Measurements from ENCODE around the gene FAHD1.
"Not testable (repeated sequence)": the region's sequence is repeated elsewhere in the genome, so short reads cannot be mapped to it uniquely, and the experiment has no call there.

The FAHD1 gene

DNA sequence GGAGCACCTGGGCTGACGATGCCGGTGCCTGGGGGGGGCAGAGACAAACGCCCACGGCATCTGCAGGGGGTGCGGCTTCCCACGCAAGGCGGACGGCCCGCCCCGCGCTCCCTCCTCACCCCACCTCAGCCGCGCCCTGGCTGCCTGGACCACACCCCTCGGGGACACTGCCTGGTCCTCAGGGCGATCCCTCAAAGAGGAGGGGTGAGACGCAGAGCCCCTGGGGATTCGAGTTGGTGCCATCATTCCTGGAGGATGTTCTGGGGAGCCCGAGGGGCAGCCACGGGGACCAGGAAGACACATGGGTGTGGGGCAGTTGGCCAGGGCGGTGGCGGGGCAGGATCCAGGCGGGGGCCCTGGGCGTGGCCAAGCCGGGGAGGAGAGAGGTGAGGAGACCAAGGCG, 37.4 kb upstream of the FAHD1 start:
- no peak for DNase-seq (ENCODE audit: low read depth)

DNA sequence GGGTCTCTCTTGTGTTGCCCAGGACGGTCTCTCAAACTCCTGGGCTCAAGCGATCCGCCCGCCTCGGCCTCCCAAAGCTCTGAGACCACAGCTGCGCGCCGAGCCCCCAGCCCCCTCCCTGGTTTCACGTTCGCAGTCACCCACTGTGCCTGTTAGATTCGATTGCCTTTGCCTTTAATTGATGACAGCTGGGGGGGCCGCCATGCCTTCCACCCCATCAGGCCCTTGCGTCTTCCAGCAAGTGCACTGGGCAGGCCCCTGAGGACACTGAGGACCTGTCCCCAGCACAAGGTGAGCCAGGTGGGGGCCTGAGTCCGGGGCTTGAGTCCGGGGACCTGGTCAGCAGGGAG, 36.8 kb upstream of the FAHD1 start:
- no peak for DNase-seq (ENCODE audit: low read depth)

DNA sequence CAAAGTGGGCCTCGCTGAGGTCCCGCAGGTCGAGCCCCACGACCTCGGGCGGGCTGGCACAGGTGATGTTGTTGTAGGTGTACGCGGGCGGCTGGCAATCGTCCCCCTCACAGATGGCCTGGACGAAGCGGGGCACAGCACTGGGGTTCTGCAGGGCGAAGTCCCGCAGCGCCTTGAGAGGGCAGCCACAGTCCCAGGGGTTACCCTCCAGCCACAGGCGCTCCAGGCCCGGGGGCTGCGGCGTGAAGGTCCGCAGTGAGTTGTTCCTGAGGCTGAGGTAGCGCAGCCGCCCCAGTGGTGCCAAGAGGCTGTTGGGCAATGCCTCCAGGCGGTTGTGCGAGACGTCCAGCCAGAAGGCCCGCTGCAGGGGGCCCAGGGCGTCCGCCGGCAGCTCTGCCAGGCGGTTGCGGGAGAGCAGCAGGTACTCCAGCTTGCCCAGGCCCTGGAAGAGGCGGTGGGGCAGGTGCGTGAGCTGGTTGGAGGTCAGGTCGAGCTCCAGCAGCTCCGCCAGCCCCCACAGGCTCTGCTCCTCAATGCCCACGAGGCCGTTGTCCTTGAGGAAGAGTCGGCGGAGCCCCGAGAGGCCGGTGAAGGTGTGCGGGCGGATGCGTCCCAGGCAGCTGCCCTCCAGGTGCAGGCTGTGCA, 36.3 kb upstream of the FAHD1 start:
- DNase-seq (ENCODE audit: low read depth) = no peak

DNA sequence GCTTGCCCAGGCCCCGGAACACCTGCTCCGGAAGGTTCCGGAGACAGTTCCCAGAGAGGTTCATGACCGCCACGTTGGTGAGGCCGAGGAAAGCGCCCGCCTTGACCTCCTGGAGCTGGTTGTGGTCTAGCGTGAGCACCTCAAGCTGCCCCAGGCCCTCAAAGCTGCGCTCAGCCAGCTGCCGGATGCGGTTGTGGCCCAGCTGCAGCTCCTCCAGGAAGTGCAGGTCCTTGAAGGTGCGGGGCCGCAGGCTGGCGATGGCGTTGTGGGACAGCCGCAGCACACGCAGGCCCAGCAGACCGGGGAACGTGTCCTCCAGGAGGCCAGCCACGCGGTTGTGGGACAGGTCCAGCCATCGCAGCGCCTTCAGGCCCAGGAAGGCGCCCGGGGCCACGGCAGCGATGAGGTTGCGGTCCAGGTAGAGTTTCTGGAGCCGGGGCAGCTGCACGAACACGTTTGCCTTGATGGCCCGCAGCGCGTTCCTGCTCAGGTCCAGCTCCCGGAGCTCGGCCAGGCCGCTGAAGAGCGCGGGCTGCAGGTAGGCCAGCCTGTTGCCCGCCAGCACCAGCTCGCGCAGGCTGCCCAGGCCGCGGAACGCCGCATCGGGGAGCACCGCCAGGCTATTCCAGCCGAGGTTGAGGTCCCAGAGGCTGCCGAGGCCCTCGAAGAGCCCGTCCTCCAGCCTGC, 35.6 kb upstream of the FAHD1 start:
- no peak for DNase-seq (ENCODE audit: low read depth)

DNA sequence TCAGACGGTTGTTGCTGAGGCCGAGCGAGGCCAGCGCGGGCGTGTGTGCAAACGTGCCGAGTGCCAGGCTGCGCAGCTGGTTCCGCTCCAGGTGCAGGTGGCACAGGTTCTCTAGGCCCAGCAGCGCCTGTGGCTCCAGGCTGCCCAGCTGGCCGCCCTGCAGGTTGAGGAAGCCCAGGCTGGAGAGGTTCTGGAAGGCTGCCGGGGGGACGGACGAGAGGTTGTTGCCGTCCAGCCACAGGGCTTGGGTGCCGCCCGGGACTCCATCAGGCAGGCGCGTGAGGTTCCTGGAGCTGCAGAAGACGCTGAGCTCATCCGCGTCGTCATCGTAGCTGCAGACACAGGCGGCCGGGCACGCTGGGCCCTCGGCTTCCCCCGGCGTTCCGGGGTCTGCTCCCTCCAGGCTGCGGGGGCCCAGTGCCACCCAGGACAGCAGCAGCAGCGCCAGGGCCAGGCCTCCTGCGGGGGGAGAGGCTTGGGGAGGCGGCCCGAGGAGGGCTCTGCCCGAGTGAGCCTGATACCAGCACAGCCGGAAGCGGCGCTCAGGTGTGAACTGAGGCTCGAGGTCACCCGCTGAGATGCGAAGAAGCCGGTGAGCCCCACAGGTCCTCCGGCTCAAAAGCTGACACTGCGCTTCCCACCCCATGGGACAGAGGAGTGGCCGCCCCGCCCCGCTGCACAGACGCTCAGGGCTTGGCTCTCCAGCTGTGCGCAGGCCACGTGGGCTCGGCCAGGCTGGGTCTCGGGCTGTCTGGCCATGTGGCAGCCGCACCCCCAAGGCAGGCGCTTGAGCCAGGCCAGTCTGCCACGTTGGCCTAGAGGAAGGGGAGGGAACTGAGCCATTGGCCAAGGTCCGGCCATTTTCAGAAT, 34.8 kb upstream of the FAHD1 start:
- no peak for DNase-seq (ENCODE audit: low read depth)

DNA sequence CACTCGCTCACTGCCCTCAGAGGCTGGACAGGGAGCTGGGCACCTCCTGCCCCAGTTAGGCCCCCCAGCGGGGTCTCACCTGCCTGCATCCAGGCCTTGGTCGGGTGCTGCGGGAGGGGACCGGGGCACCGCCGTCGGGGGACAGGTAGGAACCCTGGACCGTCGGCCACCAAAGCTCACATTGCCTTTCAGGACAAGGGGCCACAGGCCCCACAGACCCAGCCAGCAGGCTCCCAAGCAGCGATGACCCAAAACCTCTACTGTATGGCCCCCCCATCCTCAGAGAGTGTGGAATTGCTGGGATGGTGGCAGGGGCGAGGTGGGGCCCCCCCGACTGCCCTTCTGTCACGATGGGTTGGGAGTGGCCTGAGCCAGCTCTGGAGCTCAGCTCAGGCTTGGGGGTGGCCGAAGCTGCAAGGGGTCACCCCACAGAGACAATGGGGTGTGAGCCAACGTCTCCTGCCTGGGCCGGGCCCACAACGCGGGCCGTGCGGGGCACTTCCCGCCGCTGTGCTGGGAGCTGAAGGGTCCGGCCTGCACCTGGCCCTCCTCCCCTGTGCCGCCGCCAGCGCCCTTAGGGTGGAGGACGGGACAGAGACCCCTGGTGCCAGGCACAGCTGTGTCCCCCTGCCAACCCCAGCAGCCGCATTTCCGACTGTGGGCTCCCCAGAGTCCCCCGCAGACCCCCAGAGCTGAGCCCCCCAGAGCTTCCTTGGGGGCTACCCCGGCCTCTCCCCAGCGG, 34.0 kb upstream of the FAHD1 start:
- DNase-seq (ENCODE audit: low read depth) = no peak

DNA sequence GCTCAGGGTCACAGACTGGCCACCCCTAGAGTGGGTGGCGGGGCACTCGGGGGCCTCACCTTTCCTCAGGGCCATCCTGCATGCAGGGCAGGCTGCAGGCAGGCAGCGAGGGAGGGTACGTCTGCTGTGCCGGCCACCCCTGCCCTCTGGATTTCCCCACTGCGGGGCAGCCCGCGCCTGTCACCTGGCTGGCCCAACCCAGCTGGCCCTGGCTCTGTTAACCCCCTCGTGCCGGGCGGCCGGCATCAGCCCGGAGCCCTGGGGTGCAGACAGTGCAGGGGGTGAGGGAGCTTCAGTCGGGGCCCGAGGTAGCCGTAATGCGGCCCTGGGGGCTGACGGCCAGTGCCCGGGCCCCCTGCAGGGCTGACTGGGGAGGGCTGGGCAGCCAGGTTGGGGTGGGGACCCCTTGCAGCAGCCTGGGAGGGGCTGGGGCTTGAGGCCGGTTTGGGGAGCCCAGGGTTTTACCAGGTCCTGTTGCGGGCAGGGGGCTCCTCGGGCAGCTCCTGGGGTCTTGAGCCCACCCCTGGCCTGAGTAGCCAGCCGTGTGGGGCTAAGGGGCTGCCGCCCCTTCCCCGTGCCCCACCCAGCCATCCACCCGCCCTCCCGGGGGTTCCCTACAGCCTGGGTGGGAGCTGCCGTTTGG, 33.3 kb upstream of the FAHD1 start, which contains the start of gene IGFALS:
IGFALS (minus strand) TSS at position 128 of the 643 bp plus-strand sequence; CDS start at position 75, 53 bp downstream.
- no peak for DNase-seq (ENCODE audit: low read depth)

DNA sequence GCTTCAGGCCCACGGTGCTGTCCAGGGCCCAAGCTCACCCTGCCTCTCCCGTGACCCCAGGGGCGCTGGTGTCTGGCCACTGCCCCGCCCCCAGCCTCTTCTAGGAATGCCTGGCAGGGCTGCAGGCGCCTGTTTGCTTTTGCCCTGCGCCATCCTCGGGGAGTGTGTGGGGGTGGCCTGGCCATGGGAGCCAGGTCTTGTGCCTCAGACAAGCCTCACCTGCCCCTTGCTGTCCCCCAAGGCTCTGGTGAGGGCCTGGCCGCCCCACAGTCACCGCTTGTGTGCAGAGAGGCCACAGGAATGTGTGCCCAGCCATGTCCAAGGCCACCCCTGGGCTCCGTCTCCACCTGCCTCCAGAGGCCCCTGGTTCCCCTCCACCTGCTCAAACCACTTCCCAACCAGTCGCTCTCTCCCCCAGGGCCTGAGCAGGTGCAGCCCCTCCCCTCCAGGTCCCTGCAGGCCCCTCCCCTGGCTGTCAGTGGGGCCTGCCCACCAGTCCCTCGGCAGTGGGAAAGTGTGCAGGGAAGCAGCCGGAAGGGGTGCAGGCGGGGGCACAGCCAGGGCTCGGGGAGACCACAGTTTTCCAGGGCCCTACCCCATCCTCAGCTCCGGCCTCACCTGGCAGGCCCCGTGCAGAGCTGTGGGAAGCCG, 32.7 kb upstream of the FAHD1 start:
- DNase-seq (ENCODE audit: low read depth) = no peak

DNA sequence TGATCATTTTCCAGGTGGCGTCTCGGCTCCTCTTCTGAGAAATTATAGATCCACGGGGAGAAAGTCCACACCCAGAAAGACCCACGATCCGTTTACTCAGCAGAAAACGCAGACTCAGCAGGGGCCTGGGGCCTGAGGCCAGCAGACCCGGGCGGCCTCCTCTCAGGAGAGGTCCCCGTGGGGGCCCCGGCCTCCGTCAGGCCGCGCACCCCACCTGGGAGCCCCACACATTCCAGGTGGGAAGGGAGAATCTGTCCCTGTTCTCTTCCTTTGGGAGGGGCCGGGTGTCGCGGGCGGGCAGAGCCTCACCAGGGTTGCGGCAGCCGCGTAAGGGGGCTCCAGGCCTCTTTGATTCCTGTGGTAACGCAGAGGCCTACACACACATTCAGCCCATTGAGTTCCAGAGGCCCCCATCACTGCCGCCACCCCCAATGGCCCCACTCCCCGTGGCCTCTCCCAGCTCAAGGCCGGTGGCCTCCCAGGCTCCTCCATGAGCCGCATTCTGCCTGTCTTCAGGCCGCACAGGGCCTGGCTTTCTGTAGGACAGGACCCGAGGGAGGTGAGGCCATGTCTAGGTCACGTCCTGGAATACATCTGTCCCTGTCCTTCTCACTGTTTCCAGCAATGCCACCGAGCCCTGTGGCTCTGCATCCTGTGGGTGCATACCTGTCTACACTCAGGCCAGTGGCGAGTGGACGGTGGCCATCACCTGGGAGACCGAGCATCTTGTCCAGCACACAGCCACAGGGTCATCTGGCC, 31.9 kb upstream of the FAHD1 start:
- DNase-seq (ENCODE audit: low read depth) = no peak

DNA sequence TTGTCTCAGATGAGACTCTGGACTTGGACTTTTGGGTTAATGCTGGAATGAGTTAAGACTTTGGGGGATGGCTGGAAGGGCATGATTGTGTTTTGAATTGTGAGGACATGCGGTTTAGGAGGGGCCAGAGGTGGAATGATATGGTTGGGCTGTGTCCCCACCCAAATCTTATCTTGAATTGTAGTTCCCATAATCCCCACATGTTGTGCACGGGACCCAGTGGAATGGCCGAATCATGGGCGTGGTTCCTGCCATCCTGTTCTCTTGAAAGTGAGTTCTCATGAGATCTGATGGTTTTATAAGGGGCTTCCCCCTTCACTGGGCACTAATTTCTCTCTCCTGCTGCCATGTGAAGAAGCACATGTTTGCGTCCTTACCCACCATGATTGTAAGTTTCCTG, 27.7 kb upstream of the FAHD1 start:
- not testable (repeated sequence) for DNase-seq (ENCODE audit: low read depth)

DNA sequence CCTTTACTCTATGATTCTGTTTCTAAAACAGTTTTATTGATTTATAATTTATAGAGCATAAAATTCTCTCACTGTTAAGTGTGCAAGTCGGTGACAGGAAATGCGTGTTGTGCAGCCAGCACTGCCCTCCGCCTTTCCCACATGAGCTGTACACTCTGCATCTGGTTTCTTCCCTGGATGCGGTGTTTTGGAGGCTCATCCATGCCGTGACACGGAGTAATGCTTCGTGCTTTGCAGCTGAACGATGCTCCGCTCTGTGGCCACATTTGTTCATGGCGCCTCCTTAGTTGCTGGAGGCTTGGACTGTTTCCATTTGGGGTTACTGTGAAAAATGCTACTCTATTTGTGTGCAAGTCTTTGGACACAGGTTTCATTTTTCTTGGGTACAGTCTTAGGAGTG, 26.3 kb upstream of the FAHD1 start:
- no peak for DNase-seq (ENCODE audit: low read depth)

DNA sequence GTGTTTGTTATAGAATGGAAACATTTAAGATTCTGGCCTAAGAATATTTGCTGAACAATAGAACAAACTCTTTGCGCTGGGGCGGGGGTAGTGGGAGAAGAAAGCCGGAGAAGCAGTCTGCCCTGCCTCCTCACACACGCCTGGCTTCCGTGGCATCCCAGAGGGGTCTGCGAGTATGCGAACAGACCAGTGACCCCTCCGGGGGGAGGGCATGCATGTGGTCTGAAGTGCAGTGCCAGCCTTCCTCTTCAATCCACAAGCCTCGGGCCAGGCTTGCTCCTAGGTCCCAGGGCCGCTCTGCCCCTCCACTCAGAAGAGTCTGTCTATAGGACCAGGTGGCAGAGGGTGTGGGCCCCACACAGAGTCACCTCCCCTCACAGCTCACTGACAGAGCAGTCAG, 19.4 kb upstream of the FAHD1 start:
- DNase-seq (ENCODE audit: low read depth) = no peak

DNA sequence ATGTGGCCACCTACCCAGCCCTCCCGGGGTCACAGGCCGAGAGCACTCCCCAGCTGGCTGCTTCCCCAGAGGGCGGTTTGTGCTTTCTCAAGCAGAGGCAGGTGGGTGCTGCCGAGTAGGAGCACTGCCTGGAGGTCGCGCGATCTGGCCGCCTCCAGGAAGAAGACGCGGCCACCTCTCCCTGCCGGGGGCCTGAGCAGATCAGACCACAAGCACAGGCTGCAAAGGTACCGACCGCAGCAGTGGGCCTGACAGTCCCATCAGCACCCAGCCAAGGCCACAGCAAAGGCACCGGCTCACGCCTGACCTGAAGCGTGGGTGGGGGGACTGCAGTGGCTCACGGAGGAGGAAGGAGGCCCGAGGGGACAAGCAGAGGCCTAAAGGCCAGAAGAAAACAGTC, 18.3 kb upstream of the FAHD1 start:
- DNase-seq (ENCODE audit: low read depth) = no peak

DNA sequence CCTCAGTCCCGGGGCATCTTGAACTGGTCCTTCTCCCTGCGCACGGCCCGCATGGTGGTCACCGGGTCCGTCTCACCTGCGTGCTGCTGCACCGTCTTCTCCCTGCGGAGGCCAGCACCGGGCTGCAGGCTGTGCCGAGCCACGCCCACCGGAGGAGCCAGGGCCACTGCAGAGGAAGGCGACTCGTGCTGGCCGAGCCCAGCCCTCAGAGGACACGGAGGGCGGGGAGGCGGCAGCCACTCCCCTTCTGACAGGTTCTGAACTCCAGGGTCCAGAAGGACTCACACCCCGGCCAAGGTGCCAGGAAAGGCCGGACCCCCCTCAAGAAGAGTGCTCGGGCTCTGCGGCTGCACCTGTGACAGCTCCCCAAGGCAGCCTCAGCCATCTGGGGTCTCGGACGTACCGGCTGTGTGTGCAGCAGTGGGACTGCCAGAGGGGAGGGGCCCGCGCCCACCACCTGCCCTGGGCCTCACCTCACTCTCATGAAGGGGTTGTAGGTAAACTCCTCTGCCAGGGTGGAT, 17.7 kb upstream of the FAHD1 start:
- DNase-seq (ENCODE audit: low read depth) = no peak

DNA sequence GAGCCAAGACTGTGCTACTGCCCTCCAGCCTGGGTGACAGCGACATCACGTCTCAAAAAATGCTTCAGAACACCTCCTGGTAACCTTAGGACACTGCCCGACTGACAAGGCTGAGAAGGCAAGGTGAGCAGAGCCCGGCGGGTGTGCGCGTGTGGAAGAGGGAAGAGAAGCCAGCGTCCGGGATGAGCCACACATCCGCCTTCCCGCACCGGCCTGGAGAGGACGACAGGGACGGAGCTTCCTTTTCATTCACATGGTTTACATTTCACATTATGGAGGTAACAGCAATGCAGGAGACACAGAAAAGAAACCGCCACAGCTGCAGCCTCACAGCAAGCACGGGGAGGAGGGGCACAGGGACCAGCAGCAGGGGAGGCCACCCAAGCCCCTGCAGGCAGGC, 16.9 kb upstream of the FAHD1 start:
- DNase-seq (ENCODE audit: low read depth) = no peak

DNA sequence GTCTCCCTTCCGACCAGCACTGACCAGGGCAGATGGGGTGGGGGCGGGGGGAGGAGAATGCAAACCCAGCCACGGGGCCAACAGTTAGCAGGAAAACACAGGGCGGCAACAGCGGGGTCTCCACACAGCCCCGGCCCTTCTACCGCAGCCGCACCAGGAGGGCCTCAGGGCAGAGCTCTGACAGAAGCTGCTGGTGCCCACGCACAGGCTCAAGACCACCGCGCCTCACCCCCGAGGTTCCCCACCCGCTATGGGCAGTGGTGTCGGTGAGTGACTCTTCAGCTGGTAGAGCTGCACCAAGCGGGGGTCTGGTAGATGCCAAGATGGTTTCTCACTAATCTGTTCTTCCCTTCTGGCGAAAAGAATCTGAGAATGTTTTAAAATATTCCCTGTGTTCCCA, 16.5 kb upstream of the FAHD1 start:
- no peak for DNase-seq (ENCODE audit: low read depth)

DNA sequence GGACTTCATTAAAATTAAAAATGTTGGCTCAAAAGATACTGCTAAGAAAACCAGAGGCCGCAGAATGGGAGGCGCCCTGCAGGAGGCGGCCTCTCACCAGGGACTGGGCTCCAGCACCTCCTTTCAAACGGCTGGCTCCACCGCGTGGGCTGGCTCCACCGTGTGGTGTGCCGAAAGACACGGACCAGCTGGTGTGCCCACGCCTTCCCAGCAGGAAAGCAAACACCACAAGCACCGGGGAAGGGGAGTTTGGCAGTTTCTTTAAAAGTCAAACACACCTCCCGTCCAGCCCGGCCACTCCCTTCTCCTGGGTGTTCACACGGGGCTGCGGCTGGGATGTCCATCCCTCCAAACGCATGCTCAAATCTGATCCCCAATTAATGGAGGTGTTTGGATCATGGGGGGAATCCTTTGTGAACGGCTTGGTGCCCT, 14.3 kb upstream of the FAHD1 start:
- DNase-seq (ENCODE audit: low read depth) = peak; percentile 58

DNA sequence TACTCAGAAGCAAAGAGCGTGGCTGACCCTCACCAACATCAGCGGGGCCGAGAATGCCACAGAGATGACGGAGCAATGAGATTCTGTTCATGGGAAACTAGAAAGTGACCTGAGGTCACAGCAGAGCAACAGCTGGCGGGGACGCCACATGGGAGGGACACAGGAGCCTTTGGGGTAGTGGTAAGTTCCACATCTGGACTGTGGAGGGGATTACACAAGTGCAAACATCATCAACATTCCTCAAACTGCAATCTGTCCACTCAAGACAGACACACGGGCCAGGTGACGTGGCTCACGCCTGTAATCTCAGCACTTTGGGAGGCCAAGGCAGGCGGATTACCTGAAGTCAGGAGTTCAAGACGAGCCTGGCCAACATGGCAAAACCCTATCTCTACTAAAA, 11.5 kb upstream of the FAHD1 start:
- no peak for DNase-seq (ENCODE audit: low read depth)

DNA sequence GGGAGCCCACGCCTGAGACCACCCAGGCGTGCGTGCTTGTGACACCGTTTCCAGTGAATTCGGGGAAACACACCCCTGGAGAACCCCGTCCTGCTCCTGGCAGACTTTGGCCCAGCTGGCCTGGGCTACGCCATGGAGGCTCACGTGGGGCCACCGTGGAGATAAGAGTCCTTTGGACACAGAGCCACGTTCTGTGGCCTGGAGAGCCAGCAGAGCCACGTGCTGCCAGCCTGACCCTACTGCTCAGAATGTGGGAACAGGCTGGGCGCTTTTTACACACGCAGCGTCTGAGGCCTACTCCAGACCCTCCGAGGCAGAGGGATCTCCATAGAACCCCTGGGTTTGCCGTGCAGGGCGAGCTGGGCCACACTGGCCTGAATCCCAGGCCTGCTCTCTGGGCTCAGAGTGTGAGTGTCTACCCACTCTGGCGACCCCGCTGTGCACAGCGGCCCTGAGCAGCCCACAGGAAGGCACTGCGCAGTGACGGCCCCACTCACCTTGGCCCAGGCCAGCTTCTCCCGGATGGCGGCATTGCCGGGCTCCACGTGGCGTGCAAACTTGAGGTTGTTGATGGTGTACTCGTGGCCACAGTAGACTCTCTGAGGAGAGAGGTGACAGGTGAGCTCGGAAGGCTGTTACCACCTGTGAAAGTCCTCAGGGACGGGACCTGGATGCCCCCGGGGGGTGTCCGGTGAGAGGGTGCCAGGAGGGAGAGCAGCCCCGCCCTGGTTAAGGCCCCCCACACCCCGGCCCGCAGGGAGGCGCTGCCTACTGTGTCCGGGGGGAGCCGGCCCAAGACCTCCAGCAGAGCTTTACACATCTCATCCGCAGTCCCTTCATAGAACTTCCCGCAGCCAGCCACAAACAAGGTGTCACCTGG, 10.4 kb upstream of the FAHD1 start:
- DNase-seq (ENCODE audit: low read depth) = no peak

DNA sequence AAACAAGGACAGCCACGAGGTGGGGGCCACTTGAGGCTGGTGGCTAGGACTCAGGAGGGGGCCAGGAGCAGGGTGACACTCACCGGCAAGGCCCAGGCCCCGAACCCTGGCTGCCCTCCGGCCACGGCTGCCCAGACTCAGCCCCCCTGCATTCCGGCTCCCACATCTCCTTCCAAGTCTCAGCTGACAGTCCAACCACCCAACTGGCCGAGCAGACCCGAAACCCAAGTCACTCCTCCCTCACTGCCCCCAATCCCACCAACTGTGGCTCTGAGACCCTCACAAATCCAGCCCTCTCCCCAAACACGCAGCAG, 9.8 kb upstream of the FAHD1 start:
- DNase-seq (ENCODE audit: low read depth) = no peak

All from activated T-cell treated with anti-CD3 and anti-CD28 coated beads for 48 hours (primary cell).